ENCODE measurements around the gene SRMS. TPM values are rescaled to one million over a fixed set of nuclear protein-coding genes. Genes with fewer than 3 reads are reported as not detected.

The SRMS gene
- total and polyA plus RNA-seq, 2 of the 13 experiments (the other 11 are each of a cell fraction or from before 2014, with no cell fraction given), result not detected

DNA sequence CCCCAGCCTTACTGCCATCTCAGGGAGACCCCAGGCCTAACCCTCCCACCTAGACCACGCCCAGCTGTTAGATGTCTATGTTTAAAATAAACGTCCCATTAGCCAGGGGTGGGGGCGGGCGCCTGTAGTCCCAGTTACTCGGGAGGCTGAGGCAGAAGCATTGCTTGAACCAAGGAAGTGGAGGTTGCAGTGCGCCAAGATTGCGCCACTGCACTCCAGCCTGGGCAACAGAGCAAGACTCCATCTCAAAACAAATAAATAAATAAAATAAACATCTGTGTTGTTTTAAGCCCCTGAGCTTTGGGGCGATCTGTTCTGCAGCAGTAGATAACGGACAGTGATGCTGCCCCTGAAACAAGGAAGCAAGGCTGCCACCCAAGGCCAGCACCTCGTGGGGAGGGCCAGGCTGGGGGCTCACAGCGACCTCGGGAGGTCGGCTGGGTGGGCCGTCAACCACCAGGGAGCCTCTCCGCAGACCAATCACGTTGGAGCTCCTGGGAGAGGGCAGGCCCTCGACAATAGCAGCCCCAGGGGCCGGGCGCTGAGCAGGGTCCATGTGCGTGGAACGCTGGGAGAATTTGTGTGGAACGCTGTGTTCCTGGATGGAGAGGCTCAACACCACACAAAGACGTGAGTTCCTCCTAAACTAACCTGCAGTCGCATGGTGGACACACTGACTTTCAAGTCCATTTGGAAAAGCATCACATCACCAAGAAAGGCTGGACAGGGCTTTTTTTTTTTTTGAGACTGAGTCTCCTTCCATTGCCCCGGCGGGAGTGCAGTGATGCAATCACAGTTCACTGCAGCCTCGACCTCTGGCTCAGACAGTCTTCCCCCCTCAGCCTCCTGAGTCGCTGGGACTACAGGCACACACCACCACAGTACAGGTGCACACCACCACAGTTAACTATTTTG is 27.5 kb upstream of the SRMS start (continued):
- TF ChIP-seq ZNF570 (CRISPR knock-in tag; IDR thresholded peaks at IDR 0.05; ENCODE audit: borderline replicate concordance), result no peak
- no peak for TF ChIP-seq ZNF782 (CRISPR knock-in tag; IDR thresholded peaks at IDR 0.05; ENCODE audit: borderline replicate concordance)
- TF ChIP-seq ZNF674 (CRISPR knock-in tag; IDR thresholded peaks at IDR 0.05; ENCODE audit: low read depth), result no peak
- no peak; the same call in 1 of the 2 replicates for TF ChIP-seq HMG20B (CRISPR knock-in tag; conservative IDR thresholded peaks at IDR 0.05)
- no peak for TF ChIP-seq ETV6 (CRISPR knock-in tag; conservative IDR thresholded peaks at IDR 0.05)
- no peak for TF ChIP-seq ZNF552 (CRISPR knock-in tag; IDR thresholded peaks at IDR 0.05; ENCODE audit: borderline replicate concordance)
- TF ChIP-seq, protein P1, sequence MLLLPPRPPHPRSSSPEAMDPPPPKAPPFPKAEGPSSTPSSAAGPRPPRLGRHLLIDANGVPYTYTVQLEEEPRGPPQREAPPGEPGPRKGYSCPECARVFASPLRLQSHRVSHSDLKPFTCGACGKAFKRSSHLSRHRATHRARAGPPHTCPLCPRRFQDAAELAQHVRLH (CRISPR knock-in tag; IDR thresholded peaks at IDR 0.05; ENCODE audit: borderline replicate concordance, low read depth), result 0 out of 2 replicates have a peak, but pooled peaks have one; percentile 33
- TF ChIP-seq, protein P2, sequence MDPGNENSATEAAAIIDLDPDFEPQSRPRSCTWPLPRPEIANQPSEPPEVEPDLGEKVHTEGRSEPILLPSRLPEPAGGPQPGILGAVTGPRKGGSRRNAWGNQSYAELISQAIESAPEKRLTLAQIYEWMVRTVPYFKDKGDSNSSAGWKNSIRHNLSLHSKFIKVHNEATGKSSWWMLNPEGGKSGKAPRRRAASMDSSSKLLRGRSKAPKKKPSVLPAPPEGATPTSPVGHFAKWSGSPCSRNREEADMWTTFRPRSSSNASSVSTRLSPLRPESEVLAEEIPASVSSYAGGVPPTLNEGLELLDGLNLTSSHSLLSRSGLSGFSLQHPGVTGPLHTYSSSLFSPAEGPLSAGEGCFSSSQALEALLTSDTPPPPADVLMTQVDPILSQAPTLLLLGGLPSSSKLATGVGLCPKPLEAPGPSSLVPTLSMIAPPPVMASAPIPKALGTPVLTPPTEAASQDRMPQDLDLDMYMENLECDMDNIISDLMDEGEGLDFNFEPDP (CRISPR knock-in tag; conservative IDR thresholded peaks at IDR 0.05), result no peak
- no peak for TF ChIP-seq PAX8 (CRISPR knock-in tag; IDR thresholded peaks at IDR 0.05; ENCODE audit: borderline replicate concordance)
- no peak for TF ChIP-seq KDM5A (IDR thresholded peaks at IDR 0.05; ENCODE audit: borderline replicate concordance, low read length)
- TF ChIP-seq, protein P3, sequence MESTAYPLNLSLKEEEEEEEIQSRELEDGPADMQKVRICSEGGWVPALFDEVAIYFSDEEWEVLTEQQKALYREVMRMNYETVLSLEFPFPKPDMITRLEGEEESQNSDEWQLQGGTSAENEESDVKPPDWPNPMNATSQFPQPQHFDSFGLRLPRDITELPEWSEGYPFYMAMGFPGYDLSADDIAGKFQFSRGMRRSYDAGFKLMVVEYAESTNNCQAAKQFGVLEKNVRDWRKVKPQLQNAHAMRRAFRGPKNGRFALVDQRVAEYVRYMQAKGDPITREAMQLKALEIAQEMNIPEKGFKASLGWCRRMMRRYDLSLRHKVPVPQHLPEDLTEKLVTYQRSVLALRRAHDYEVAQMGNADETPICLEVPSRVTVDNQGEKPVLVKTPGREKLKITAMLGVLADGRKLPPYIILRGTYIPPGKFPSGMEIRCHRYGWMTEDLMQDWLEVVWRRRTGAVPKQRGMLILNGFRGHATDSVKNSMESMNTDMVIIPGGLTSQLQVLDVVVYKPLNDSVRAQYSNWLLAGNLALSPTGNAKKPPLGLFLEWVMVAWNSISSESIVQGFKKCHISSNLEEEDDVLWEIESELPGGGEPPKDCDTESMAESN (CRISPR knock-in tag; conservative IDR thresholded peaks at IDR 0.05), result peak; percentile 30
- TF ChIP-seq TCF7 (IDR thresholded peaks at IDR 0.05; ENCODE audit: low read depth), result no peak
- TF ChIP-seq ZNF33A (CRISPR knock-in tag; IDR thresholded peaks at IDR 0.05; ENCODE audit: borderline replicate concordance), result no peak
- TF ChIP-seq, protein P4, sequence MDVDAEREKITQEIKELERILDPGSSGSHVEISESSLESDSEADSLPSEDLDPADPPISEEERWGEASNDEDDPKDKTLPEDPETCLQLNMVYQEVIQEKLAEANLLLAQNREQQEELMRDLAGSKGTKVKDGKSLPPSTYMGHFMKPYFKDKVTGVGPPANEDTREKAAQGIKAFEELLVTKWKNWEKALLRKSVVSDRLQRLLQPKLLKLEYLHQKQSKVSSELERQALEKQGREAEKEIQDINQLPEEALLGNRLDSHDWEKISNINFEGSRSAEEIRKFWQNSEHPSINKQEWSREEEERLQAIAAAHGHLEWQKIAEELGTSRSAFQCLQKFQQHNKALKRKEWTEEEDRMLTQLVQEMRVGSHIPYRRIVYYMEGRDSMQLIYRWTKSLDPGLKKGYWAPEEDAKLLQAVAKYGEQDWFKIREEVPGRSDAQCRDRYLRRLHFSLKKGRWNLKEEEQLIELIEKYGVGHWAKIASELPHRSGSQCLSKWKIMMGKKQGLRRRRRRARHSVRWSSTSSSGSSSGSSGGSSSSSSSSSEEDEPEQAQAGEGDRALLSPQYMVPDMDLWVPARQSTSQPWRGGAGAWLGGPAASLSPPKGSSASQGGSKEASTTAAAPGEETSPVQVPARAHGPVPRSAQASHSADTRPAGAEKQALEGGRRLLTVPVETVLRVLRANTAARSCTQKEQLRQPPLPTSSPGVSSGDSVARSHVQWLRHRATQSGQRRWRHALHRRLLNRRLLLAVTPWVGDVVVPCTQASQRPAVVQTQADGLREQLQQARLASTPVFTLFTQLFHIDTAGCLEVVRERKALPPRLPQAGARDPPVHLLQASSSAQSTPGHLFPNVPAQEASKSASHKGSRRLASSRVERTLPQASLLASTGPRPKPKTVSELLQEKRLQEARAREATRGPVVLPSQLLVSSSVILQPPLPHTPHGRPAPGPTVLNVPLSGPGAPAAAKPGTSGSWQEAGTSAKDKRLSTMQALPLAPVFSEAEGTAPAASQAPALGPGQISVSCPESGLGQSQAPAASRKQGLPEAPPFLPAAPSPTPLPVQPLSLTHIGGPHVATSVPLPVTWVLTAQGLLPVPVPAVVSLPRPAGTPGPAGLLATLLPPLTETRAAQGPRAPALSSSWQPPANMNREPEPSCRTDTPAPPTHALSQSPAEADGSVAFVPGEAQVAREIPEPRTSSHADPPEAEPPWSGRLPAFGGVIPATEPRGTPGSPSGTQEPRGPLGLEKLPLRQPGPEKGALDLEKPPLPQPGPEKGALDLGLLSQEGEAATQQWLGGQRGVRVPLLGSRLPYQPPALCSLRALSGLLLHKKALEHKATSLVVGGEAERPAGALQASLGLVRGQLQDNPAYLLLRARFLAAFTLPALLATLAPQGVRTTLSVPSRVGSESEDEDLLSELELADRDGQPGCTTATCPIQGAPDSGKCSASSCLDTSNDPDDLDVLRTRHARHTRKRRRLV (CRISPR knock-in tag; IDR thresholded peaks at IDR 0.05), result peak; percentile 88
- TF ChIP-seq FOXC1 (CRISPR knock-in tag; IDR thresholded peaks at IDR 0.05; ENCODE audit: borderline replicate concordance), result peak; percentile 0
- TF ChIP-seq KLF15 (CRISPR knock-in tag; IDR thresholded peaks at IDR 0.05; ENCODE audit: borderline replicate concordance), result no peak
- peak; percentile 48; the same call in 1 of the 2 replicates for TF ChIP-seq POLR2AphosphoS5 (IDR thresholded peaks at IDR 0.05; ENCODE audit: low read depth, low read length)
- TF ChIP-seq, protein P5, sequence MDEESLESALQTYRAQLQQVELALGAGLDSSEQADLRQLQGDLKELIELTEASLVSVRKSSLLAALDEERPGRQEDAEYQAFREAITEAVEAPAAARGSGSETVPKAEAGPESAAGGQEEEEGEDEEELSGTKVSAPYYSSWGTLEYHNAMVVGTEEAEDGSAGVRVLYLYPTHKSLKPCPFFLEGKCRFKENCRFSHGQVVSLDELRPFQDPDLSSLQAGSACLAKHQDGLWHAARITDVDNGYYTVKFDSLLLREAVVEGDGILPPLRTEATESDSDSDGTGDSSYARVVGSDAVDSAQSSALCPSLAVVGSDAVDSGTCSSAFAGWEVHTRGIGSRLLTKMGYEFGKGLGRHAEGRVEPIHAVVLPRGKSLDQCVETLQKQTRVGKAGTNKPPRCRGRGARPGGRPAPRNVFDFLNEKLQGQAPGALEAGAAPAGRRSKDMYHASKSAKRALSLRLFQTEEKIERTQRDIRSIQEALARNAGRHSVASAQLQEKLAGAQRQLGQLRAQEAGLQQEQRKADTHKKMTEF (CRISPR knock-in tag; IDR thresholded peaks at IDR 0.05), result peak; percentile 53
